Measurements from ENCODE around the gene KCNAB1. TPM values are rescaled to one million over a fixed set of nuclear protein-coding genes. Genes with fewer than 3 reads are reported as not detected.

Gene KCNAB1
- total RNA-seq, 1 donor from 2014 or later: 3.9 TPM

DNA sequence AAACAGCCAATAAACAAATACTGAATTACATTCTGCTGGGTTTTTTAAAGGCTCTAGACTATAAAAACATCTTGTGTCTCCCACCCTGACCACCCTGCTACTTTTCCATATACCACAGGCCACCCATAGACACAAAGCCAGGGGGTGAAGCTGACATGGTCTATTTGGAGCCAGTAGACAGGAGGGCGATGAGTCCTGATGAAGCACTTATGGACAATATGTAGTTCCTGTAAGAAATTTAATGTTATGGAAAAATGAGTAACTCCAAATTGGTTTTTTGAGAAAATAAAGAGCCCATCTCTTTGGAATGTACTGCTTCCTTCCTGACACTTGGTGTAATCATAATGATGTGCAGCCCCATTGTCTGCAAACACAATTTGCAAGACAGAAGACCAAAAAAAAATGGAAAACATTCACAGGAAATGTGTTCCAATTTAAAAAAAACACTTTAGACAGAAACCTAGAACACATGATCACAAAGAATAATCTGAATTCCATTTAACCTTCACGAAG lies 422.7 kb downstream of the KCNAB1 start:
- no peak overlapping the region for H3K4me3 ChIP-seq
- H3K27me3 ChIP-seq: no peaks in the 10 kb centered on the region
- H3K36me3 ChIP-seq: peaks cover 0 to 49% of the 10 kb centered on the region in 2 donors
- TF ChIP-seq, protein P1, sequence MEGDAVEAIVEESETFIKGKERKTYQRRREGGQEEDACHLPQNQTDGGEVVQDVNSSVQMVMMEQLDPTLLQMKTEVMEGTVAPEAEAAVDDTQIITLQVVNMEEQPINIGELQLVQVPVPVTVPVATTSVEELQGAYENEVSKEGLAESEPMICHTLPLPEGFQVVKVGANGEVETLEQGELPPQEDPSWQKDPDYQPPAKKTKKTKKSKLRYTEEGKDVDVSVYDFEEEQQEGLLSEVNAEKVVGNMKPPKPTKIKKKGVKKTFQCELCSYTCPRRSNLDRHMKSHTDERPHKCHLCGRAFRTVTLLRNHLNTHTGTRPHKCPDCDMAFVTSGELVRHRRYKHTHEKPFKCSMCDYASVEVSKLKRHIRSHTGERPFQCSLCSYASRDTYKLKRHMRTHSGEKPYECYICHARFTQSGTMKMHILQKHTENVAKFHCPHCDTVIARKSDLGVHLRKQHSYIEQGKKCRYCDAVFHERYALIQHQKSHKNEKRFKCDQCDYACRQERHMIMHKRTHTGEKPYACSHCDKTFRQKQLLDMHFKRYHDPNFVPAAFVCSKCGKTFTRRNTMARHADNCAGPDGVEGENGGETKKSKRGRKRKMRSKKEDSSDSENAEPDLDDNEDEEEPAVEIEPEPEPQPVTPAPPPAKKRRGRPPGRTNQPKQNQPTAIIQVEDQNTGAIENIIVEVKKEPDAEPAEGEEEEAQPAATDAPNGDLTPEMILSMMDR (IDR thresholded peaks at IDR 0.05): no peak
- TF ChIP-seq POLR2A (IDR thresholded peaks at IDR 0.05): no peak
- no peak for TF ChIP-seq POLR2AphosphoS5 (IDR thresholded peaks at IDR 0.05; ENCODE audit: insufficient read depth in 1 of 2, low read depth in 1 of 2)
- intact Hi-C loops (cut with DNase I): no loop called here
- H3K27ac ChIP-seq: peak overlapping the region; percentile 42
- no peak for DNase-seq (ENCODE audit: extremely low spot score in 2 of 2)
- peaks cover 42% of the 10 kb centered on the region for H3K4me1 ChIP-seq
- H3K9me3 ChIP-seq: no peaks in the 10 kb centered on the region

DNA sequence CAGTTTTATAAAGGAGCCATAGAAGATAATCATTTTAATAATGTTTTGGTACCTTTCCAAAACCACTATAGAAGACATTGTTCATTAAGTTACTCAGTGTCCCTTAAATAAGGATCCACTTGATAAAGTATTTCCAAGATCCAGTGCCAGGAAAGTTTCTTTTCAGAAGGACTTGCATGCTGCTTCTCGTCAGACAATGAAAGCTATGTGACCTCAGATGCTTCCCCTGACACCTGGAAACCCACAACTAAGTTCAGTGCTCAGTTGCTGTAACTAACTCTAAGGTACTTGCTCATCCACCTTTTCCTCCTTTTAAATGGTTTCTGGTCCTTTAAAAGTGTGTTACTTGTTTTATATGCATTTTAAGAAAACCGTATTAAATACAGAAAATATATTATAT lies 427.3 kb downstream of the KCNAB1 start:
- no peak overlapping the region for H3K4me3 ChIP-seq
- no peaks in the 10 kb centered on the region for H3K27me3 ChIP-seq
- intact Hi-C loops (cut with DNase I): no loop called here
- DNase-seq (ENCODE audit: extremely low spot score in 2 of 2): no peak
- TF ChIP-seq, protein P1 (IDR thresholded peaks at IDR 0.05): no peak
- no peak for TF ChIP-seq POLR2AphosphoS5 (IDR thresholded peaks at IDR 0.05; ENCODE audit: insufficient read depth in 1 of 2, low read depth in 1 of 2)
- TF ChIP-seq POLR2A (IDR thresholded peaks at IDR 0.05): no peak
- peaks cover 0 to 41% of the 10 kb centered on the region in 2 donors for H3K36me3 ChIP-seq
- H3K4me1 ChIP-seq: peaks cover 63% of the 10 kb centered on the region
- no peak overlapping the region for H3K27ac ChIP-seq
- H3K9me3 ChIP-seq: no peaks in the 10 kb centered on the region

DNA sequence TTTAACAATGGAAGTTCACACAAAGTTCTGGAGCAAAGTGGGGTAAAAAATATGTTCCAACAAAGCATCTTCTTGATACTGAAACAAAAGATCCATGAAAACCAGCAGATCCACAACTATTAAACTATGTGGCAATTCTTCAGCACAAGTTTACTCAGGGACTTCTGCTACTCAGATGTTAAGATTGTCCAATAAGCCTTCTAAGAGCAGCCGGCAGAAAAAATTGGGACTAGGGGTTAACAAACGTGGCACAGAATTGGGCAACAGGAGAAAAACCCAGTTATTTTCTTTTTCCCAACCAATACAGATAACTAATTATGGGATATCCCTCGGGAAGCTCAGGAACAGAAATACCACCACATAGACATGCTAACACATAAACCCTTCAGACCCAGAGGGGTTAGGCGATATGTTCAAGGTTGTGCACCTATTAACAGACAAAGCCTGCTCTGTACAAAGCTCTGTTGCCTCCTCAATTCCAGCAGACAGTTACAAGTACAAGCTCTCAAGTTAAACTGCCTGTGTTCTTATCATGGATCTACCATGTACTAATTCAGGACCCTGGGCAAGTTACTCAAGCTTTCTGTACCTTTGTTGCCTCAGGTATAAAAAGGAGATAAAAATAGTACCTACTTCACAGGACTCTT lies 427.8 kb downstream of the KCNAB1 start:
- Histone ChIP-seq H3K27ac (no peak overlapping the region), H3K36me3 (peaks cover 0 to 41% of the 10 kb centered on the region in 2 donors), H3K4me1 (peaks cover 63% of the 10 kb centered on the region), H3K27me3 (no peaks in the 10 kb centered on the region), H3K4me3 (no peak overlapping the region), H3K9me3 (no peaks in the 10 kb centered on the region)
- intact Hi-C loops (cut with DNase I): no loop called here
- TF ChIP-seq POLR2AphosphoS5 (IDR thresholded peaks at IDR 0.05; ENCODE audit: insufficient read depth in 1 of 2, low read depth in 1 of 2): no peak
- no peak for TF ChIP-seq POLR2A (IDR thresholded peaks at IDR 0.05)
- TF ChIP-seq, protein P1 (IDR thresholded peaks at IDR 0.05): no peak
- no peak for DNase-seq (ENCODE audit: extremely low spot score in 2 of 2)

DNA sequence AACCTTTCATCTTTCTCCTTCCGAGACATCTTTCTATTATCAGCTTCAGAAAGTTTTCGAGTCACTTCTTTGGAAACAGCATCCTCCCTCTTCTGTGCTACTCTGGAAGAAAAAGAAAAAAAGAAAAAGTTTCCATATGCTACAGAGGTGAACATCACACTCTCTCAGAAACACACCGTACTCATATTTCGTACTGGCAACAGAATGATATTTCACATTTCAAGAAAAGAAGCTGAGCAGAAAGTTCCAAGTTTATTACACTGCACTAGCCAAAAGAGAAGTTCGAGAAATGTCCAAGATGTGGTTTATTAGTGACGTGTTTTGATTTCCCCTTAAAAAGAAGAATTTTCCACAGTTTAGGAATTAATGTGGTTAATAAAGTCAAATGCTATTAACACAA lies 428.5 kb downstream of the KCNAB1 start:
- TF ChIP-seq POLR2AphosphoS5 (IDR thresholded peaks at IDR 0.05; ENCODE audit: insufficient read depth in 1 of 2, low read depth in 1 of 2) (no peak), POLR2A (IDR thresholded peaks at IDR 0.05) (no peak)
- TF ChIP-seq, protein P1 (IDR thresholded peaks at IDR 0.05): no peak
- Histone ChIP-seq H3K4me3 (no peak overlapping the region), H3K9me3 (no peaks in the 10 kb centered on the region), H3K27ac (no peak overlapping the region), H3K36me3 (peaks cover 0 to 34% of the 10 kb centered on the region in 2 donors), H3K4me1 (peaks cover 63% of the 10 kb centered on the region), H3K27me3 (no peaks in the 10 kb centered on the region)
- intact Hi-C loops (cut with DNase I): no loop called here
- no peak for DNase-seq (ENCODE audit: extremely low spot score in 2 of 2)

DNA sequence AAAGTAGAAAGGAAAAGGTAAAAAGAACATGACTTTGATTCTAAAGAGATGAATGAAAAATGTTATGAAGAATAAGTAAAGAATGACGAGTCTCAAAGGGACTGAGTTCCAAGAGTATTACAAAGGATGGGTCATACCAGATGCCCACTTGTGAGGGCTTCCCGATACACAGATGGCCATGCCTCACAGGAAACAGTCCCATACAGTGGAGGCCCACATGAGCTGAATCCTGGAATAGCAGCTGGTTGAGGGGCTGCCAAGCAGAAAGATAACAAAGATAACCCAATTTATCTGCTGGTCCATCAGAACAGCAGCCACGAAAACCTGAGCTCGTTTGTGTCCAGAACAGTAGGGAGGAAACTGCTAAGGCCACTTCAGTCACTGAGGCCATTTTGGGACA lies 430.9 kb downstream of the KCNAB1 start:
- no peak for DNase-seq (ENCODE audit: extremely low spot score in 2 of 2)

More for the DNA sequence above, 430.9 kb downstream of the KCNAB1 start:
- intact Hi-C loops (cut with DNase I): loop anchor here (5.0 to 10.0 kb wide), 2 partner anchors 121 to 584 kb away; partner anchors contain the start of gene TIPARP
- H3K9me3 ChIP-seq: no peaks in the 10 kb centered on the region
- no peak overlapping the region for H3K27ac ChIP-seq
- H3K4me1 ChIP-seq: peaks cover 61% of the 10 kb centered on the region
- TF ChIP-seq POLR2AphosphoS5 (IDR thresholded peaks at IDR 0.05; ENCODE audit: insufficient read depth in 1 of 2, low read depth in 1 of 2): no peak
- no peak for TF ChIP-seq POLR2A (IDR thresholded peaks at IDR 0.05)
- TF ChIP-seq, protein P1 (IDR thresholded peaks at IDR 0.05): no peak
- H3K27me3 ChIP-seq: no peaks in the 10 kb centered on the region
- peaks cover 0 to 23% of the 10 kb centered on the region in 2 donors for H3K36me3 ChIP-seq
- no peak overlapping the region for H3K4me3 ChIP-seq
